Sigmoid colon (tissue), 7 donors: ENCODE data around the gene ATP5ME. TPM values are rescaled to one million over a fixed set of nuclear protein-coding genes. Genes with fewer than 3 reads are reported as not detected.

Source experiments
- DNase-seq: peaks from one replicate; pipeline ENCODE4 v3.0.0-alpha.2; 2019
- H3K27ac ChIP-seq, 4 donors: fragments of 200-600 bp; sonication (generic); one replicate each; pipeline ENCODE4 v1.5.1; 2016 to 2019; ENCODE audit warnings: mild to moderate bottlenecking in 1 of 4
- H3K27me3 ChIP-seq, 3 donors: fragments of 200-600 bp; sonication (generic); one replicate each; pipeline ENCODE4 v1.5.1; 2019; ENCODE audit warnings: mild to moderate bottlenecking in 1 of 3
- H3K36me3 ChIP-seq, 4 donors: fragments of 200-600 bp; sonication (generic); one replicate each; pipeline ENCODE4 v1.5.1; 2016 to 2019
- H3K4me1 ChIP-seq, 4 donors: fragments of 200-600 bp; sonication (generic); one replicate each; pipeline ENCODE4 v1.5.1; 2017 to 2019
- H3K4me3 ChIP-seq, 4 donors: fragments of 200-600 bp; sonication (generic); one replicate each; pipeline ENCODE4 v1.5.1; 2017 to 2019; ENCODE audit warnings: mild to moderate bottlenecking in 2 of 4, moderate library complexity in 1 of 4
- H3K9me3 ChIP-seq, 4 donors: fragments of 200-600 bp in 3 of 4; sonication (generic) in 3 of 4; one replicate each; pipeline versions ENCODE4 v1.5.1 to v1.6.1; 2013 to 2019
- CTCF ChIP-seq, 4 experiments: fragments of 450-650 bp in 3 of 4; fragments of 200-600 bp in 1 of 4; IDR thresholded peaks; one replicate each; pipeline ENCODE4 v1.5.1; 2016 to 2019; ENCODE audit warnings: antibody characterized with exemption in 4 of 4, mild to moderate bottlenecking in 3 of 4, moderate library complexity in 2 of 4
- EP300 ChIP-seq, 4 donors: sonication (generic); formaldehyde crosslinking; IDR thresholded peaks; one replicate each; pipeline ENCODE4 v1.6.1; 2017; ENCODE audit warnings: antibody characterized with exemption in 4 of 4
- POLR2A ChIP-seq, 2 donors: fragments of 450-650 bp; IDR thresholded peaks; one replicate each; pipeline ENCODE4 v1.6.1; 2016; ENCODE audit warnings: antibody characterized with exemption in 2 of 2, mild to moderate bottlenecking in 2 of 2, moderate library complexity in 2 of 2
- POLR2AphosphoS5 ChIP-seq, 4 donors: sonication (generic); formaldehyde crosslinking; IDR thresholded peaks; one replicate each; pipeline ENCODE4 v1.6.1; 2017; ENCODE audit warnings: antibody characterized with exemption in 4 of 4
- WGBS, 2 donors: extraction: QIAGEN DNeasy Blood & Tissue Kit; methylation state at CpG; one replicate each; pipeline ENCODE4 v1.1.7; 2013; 5-methylcytosine and 5-hydroxymethylcytosine counted together
- intact Hi-C: fragments of 100-400 bp; cut with DNase I; formaldehyde crosslinking; loops from one replicate; pipeline ENCODE4 v1.15.1; 2023
- polyA plus RNA-seq, 3 donors: library from polyadenylated mRNA; stranded (reverse); fragments of 200-250 nt; gene quantifications; one replicate each; pipeline ENCODE4 v1.2.3, GENCODE V29; 2013
- total RNA-seq, 4 donors: library from RNA; depleted of rRNA; stranded (reverse); fragments of >200 nt; gene quantifications; one replicate each; pipeline ENCODE4 v1.1.0, GENCODE V29; 2016
- donor health status: healthy with polysubstance abuse.
- donor health status: Bipolar disorder and iron deficiency.
- donor health status: healthy.

The ATP5ME gene
- total and polyA plus RNA-seq, 7 donors, result 104 to 1,302 (median 244) TPM

- no peak overlapping the region for H3K27ac ChIP-seq
These were observed 43.4 kb downstream of the ATP5ME start for GRCh38 chr4:630656-631055.

GRCh38 chr4:629915-630641 is 44.0 kb downstream of the ATP5ME start:
- intact Hi-C loops, result no loop called here
- no peak overlapping the region for H3K27ac ChIP-seq
- no peaks in the 10 kb centered on the region for H3K4me1 ChIP-seq
- no peak overlapping the region for H3K4me3 ChIP-seq
- DNase-seq, result peak; percentile 54
- 37 to 56% methylated on average over 20 of the region's 20 CpGs for WGBS, 2 donors
- no peaks in the 10 kb centered on the region for H3K9me3 ChIP-seq
- TF ChIP-seq POLR2AphosphoS5 (IDR thresholded peaks at IDR 0.05) (no peak), EP300 (IDR thresholded peaks at IDR 0.05) (no peak), POLR2A (IDR thresholded peaks at IDR 0.05) (no peak), CTCF (IDR thresholded peaks at IDR 0.05) (no peak)
- no peaks in the 10 kb centered on the region for H3K36me3 ChIP-seq
- peaks cover 0 to 24% (median 9%) of the 10 kb centered on the region in 3 donors for H3K27me3 ChIP-seq

More at GRCh38 chr4:630656-631055, 43.4 kb downstream of the ATP5ME start:
- intact Hi-C loops, result no loop called here
- 63 to 72% methylated on average over 9 of the region's 9 CpGs for WGBS, 2 donors
- H3K9me3 ChIP-seq, result no peaks in the 10 kb centered on the region
- H3K27me3 ChIP-seq, result peaks cover 0 to 24% (median 9%) of the 10 kb centered on the region in 3 donors
- DNase-seq, result peak; percentile 33
- no peak overlapping the region for H3K4me3 ChIP-seq
- H3K4me1 ChIP-seq, result no peaks in the 10 kb centered on the region
- no peaks in the 10 kb centered on the region for H3K36me3 ChIP-seq
- TF ChIP-seq EP300 (IDR thresholded peaks at IDR 0.05) (no peak), POLR2AphosphoS5 (IDR thresholded peaks at IDR 0.05) (no peak), POLR2A (IDR thresholded peaks at IDR 0.05) (no peak), CTCF (IDR thresholded peaks at IDR 0.05) (no peak)

- WGBS, 2 donors, result 81 to 89% methylated on average over 9 of the region's 9 CpGs
These were observed 44.5 kb downstream of the ATP5ME start for GRCh38 chr4:629636-629914.

GRCh38 chr4:628821-629635 is 45.0 kb downstream of the ATP5ME start:
- H3K4me3 ChIP-seq, result no peak overlapping the region
- no peaks in the 10 kb centered on the region for H3K9me3 ChIP-seq
- intact Hi-C loops, result no loop called here
- WGBS, 2 donors, result 88 to 89% methylated on average over 27 of the region's 27 CpGs
- peaks cover 0 to 30% (median 9%) of the 10 kb centered on the region in 3 donors for H3K27me3 ChIP-seq
- H3K4me1 ChIP-seq, result no peaks in the 10 kb centered on the region
- H3K36me3 ChIP-seq, result no peaks in the 10 kb centered on the region
- no peak overlapping the region for H3K27ac ChIP-seq
- no peak for DNase-seq
- TF ChIP-seq CTCF (IDR thresholded peaks at IDR 0.05) (no peak), EP300 (IDR thresholded peaks at IDR 0.05) (no peak), POLR2AphosphoS5 (IDR thresholded peaks at IDR 0.05) (no peak), POLR2A (IDR thresholded peaks at IDR 0.05) (no peak)

More at GRCh38 chr4:629636-629914, 44.5 kb downstream of the ATP5ME start:
- H3K9me3 ChIP-seq, result no peaks in the 10 kb centered on the region
- H3K4me1 ChIP-seq, result no peaks in the 10 kb centered on the region
- peaks cover 0 to 26% (median 9%) of the 10 kb centered on the region in 3 donors for H3K27me3 ChIP-seq
- TF ChIP-seq EP300 (IDR thresholded peaks at IDR 0.05), result no peak
- TF ChIP-seq POLR2AphosphoS5 (IDR thresholded peaks at IDR 0.05), result no peak
- TF ChIP-seq CTCF (IDR thresholded peaks at IDR 0.05), result no peak
- no peak for TF ChIP-seq POLR2A (IDR thresholded peaks at IDR 0.05)
- no peak for DNase-seq
- no peak overlapping the region for H3K4me3 ChIP-seq
- H3K36me3 ChIP-seq, result no peaks in the 10 kb centered on the region
- intact Hi-C loops, result no loop called here
- H3K27ac ChIP-seq, result no peak overlapping the region
